Astrocyte (in vitro differentiated cells and primary cell): ENCODE measurements around the gene HOXA1.

ENCODE experiments used
- EZH2 ChIP-seq: IDR thresholded peaks from 2 replicates; pipeline ENCODE4 v1.6.1; 2012; ENCODE audit warnings: mild to moderate bottlenecking, low read length, inconsistent platforms; ENCODE audit not compliant: insufficient read depth
- TF ChIP-seq, protein P1 (sequence below): IDR thresholded peaks from 2 replicates; pipeline ENCODE4 v1.5.1; 2011; ENCODE audit warnings: low read depth, mild to moderate bottlenecking, inconsistent platforms, low read length, moderate library complexity; ENCODE audit not compliant: insufficient read depth

DNA sequence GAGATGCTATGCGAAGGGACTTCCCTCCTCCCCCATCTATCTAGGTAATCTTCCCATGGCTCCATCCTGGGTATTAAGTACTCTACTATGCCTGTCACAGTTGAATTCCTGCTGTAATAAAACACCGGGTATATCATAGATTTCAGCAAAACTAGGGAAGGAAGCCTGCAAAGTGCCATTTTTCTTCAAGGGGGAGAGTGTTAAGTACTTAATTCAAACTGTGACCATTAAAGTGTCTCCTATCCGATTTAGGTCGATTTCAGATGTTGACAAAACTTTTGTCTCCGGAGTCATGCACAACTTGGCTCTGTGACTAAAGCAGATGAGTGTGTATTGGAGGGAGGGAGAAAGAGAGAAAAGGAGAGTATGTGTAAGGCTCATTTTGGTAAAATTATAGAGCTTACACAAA lies 30.2 kb upstream of the HOXA1 start:
- TF ChIP-seq, protein P1, sequence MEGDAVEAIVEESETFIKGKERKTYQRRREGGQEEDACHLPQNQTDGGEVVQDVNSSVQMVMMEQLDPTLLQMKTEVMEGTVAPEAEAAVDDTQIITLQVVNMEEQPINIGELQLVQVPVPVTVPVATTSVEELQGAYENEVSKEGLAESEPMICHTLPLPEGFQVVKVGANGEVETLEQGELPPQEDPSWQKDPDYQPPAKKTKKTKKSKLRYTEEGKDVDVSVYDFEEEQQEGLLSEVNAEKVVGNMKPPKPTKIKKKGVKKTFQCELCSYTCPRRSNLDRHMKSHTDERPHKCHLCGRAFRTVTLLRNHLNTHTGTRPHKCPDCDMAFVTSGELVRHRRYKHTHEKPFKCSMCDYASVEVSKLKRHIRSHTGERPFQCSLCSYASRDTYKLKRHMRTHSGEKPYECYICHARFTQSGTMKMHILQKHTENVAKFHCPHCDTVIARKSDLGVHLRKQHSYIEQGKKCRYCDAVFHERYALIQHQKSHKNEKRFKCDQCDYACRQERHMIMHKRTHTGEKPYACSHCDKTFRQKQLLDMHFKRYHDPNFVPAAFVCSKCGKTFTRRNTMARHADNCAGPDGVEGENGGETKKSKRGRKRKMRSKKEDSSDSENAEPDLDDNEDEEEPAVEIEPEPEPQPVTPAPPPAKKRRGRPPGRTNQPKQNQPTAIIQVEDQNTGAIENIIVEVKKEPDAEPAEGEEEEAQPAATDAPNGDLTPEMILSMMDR, result no peak
- TF ChIP-seq EZH2, result no peak
